ENCODE data around the gene PRR29. TPM values are rescaled to one million over a fixed set of nuclear protein-coding genes. Genes with fewer than 3 reads are reported as not detected.
"Not testable (repeated sequence)": the region's sequence is repeated elsewhere in the genome, so short reads cannot be mapped to it uniquely, and the experiment has no call there.

Gene PRR29
- total RNA-seq, 4 donors from 2014 or later: 0.09 TPM; not detected in 3

DNA sequence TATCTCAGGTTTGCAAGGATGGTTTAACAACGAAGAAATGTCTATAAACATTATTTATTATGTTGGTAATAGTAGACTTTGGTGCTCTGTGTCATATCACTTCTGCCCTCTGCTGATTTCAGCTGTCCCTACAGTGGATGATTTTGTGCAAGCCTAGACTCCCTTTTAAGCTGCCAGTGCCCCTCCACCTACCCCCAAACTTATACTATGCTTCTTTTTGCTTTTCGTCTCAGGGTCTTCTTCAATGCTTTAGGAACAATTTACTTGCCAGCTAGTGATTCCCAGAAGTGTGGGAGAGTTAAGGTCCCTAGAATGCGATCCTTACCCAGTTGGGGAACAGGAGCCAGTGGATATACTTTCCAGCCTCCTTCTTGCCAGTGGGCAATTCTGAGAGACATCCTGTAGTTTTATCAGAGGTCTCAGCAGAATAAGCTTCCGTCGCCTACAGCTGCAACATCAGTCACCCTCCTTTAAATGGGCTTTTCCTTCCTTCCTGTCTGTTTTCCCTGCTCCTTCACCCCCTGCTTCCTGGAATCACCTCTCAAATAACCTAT is 18.2 kb downstream of the PRR29 start:
- H3K9me3 ChIP-seq: no peaks in the 10 kb centered on the region
- H3K4me1 ChIP-seq: peaks cover 0 to 36% (median 9%) of the 10 kb centered on the region in 3 donors
- H3K27me3 ChIP-seq: no peaks in the 10 kb centered on the region
- WGBS, 2 donors: 53 to 66% methylated on average over 5 of the region's 5 CpGs
- H3K36me3 ChIP-seq: no peaks in the 10 kb centered on the region
- TF ChIP-seq POLR2A (IDR thresholded peaks at IDR 0.05): no peak
- TF ChIP-seq, protein P1, sequence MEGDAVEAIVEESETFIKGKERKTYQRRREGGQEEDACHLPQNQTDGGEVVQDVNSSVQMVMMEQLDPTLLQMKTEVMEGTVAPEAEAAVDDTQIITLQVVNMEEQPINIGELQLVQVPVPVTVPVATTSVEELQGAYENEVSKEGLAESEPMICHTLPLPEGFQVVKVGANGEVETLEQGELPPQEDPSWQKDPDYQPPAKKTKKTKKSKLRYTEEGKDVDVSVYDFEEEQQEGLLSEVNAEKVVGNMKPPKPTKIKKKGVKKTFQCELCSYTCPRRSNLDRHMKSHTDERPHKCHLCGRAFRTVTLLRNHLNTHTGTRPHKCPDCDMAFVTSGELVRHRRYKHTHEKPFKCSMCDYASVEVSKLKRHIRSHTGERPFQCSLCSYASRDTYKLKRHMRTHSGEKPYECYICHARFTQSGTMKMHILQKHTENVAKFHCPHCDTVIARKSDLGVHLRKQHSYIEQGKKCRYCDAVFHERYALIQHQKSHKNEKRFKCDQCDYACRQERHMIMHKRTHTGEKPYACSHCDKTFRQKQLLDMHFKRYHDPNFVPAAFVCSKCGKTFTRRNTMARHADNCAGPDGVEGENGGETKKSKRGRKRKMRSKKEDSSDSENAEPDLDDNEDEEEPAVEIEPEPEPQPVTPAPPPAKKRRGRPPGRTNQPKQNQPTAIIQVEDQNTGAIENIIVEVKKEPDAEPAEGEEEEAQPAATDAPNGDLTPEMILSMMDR (IDR thresholded peaks at IDR 0.05): no peak
- H3K4me3 ChIP-seq: peak overlapping the region in 1 of 4 donors; percentile 26
- DNase-seq: no peak
- intact Hi-C loops (cut with DNase I): no loop called here
- peak overlapping the region in 3 of 4 donors; percentile 15 to 39 (median 37) for H3K27ac ChIP-seq

DNA sequence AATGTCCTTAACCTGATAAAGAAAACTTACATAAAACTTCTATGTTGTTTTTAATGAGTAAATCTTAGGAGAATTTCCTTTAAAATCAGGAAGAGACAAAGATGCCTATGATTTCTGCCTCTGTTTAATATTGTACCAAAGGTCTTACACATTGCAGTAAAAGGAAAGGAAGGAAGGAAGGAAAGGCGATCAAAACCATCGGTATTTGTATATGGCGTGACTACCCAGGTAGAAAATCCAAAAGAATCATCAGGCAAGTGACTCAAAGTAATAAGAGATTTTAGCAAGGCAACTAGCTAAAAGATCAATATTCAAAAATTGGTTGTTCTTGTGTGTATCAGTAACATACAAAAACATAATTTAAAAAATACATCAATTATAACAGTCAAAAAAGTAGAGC is 18.8 kb downstream of the PRR29 start:
- TF ChIP-seq, protein P1 (IDR thresholded peaks at IDR 0.05): no peak
- no peak for TF ChIP-seq POLR2A (IDR thresholded peaks at IDR 0.05)
- H3K36me3 ChIP-seq: no peaks in the 10 kb centered on the region
- no peak for DNase-seq
- 68 to 70% methylated on average over 3 of the region's 3 CpGs for WGBS, 2 donors
- H3K4me3 ChIP-seq: no peak overlapping the region
- H3K27ac ChIP-seq: peak overlapping the region in 3 of 4 donors; percentile 15 to 39 (median 37)
- intact Hi-C loops (cut with DNase I): no loop called here
- H3K4me1 ChIP-seq: peaks cover 0 to 39% (median 9%) of the 10 kb centered on the region in 3 donors
- no peaks in the 10 kb centered on the region for H3K27me3 ChIP-seq
- no peaks in the 10 kb centered on the region for H3K9me3 ChIP-seq

DNA sequence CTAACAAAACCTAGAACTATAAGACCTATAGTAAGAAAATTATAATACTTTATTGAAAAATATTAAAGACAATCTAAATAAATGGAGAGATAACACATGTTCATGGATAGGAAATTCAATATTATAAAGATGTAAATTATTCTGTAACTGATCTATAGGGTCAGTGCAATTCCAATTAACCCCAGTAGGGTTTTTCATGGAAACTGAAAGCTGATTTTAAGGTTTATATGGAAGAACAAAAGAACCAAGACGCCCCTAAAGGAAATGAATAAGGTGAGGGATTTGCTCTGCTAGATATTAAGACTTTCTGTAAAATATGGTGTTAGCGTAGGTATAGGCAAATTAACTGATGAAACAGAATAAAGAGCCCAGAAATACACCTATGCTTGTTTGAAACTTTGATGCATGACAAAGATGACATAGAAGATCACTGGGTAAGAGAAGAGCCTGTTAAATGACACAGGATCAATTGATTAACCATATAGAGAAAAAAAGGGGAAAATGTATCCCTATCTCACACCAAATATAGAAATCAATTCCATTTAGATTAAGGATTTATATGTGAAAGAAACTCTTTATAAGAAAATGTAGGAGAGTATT is 19.3 kb downstream of the PRR29 start:
- no peaks in the 10 kb centered on the region for H3K36me3 ChIP-seq
- WGBS, 2 donors: 60 to 62% methylated on average over 2 of the region's 2 CpGs
- no peak for DNase-seq
- no peaks in the 10 kb centered on the region for H3K27me3 ChIP-seq
- TF ChIP-seq POLR2A (IDR thresholded peaks at IDR 0.05): no peak
- TF ChIP-seq, protein P1 (IDR thresholded peaks at IDR 0.05): peak in 4 of 6 experiments; percentile 6 to 35 (median 28)
- intact Hi-C loops (cut with DNase I): no loop called here
- no peaks in the 10 kb centered on the region for H3K9me3 ChIP-seq
- no peak overlapping the region for H3K4me3 ChIP-seq
- H3K4me1 ChIP-seq: peaks cover 0 to 39% (median 9%) of the 10 kb centered on the region in 3 donors
- H3K27ac ChIP-seq: peak overlapping the region in 1 of 4 donors; percentile 15

DNA sequence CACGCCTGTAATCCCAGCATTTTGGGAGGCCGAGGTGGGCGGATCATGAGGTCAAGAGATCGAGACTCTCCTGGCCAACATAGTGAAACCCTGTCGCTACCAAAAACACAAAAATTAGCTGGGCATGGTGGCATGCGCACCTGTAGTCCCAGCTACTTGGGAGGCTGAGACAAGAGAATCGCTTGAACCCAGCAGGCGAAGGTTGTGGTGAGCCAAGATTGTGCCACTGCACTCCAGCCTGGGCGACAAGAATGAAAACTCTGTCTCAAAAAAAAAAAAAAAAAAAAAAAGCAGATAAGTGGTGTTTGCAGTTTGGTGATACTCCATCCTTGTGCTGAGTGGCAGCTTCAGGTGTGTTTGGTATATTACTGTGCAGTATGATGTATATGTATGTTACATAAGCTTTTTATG is 21.4 kb downstream of the PRR29 start:
- H3K9me3 ChIP-seq; intact Hi-C loops (cut with DNase I); DNase-seq; H3K27me3 ChIP-seq; H3K36me3 ChIP-seq: not testable (repeated sequence)
- Histone ChIP-seq H3K4me1 (peaks cover 0 to 38% (median 9%) of the 10 kb centered on the region in 3 donors), H3K4me3 (peak overlapping the region in 3 of 4 donors; percentile 36 to 61 (median 44)), H3K27ac (peak overlapping the region in 3 of 4 donors; percentile 80 to 91 (median 86))
- 67 to 78% methylated on average over 9 of the region's 9 CpGs for whole genome bisulfite sequencing, 2 donors

DNA sequence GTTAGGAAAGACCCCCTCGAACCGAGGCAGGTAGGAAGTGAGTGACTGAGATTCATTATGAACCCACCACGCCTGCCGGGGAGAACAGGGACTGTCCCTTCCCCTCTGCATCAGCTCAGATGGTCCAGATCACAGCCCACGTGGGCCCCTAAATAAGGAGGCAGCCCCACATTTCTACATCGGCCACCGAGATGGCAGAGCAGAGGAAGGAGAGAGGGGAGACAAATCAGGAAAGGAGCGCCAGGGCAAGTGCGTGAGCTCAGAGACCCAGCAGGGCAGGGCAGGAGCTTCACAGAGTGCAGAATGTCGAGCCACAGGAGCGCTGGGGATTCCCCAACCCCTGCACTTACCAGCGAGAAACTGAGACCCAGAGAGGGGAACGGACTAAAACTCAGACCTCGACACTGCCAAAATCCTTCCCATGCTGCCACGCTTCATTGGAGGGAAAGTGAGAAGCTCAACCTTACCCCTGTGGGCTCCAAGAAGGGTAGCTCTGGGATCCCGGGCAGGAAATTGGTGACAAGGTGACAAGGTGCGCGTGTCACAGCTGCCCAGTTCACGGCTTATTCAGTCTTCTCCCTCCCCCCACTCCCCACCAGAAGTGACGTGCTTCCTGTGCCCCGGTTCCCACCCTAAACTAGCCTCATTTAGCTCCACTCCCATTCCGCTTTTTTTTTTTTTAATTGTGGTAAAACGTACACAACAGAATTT is 22.1 kb downstream of the PRR29 start, which contains the start of gene ICAM2:
Gene ICAM2 (minus strand): TSS at position 578 of the 711 bp plus-strand sequence. CDS start 13,942 bp downstream, outside the sequence.
- Histone ChIP-seq H3K27me3 (no peaks in the 10 kb centered on the region), H3K4me1 (peaks cover 0 to 33% (median 3%) of the 10 kb centered on the region in 3 donors), H3K36me3 (no peaks in the 10 kb centered on the region), H3K27ac (peak within 1 kb of the TSS; percentile 54 to 91 (median 83)), H3K9me3 (no peaks in the 10 kb centered on the region), H3K4me3 (peak within 1 kb of the TSS; percentile 18 to 61 (median 40))
- intact Hi-C loops (cut with DNase I): loop anchor here (10.0 kb wide), 1 partner anchor 95 kb away; no protein-coding TSS in a partner anchor
- TF ChIP-seq, protein P1 (IDR thresholded peaks at IDR 0.05): no peak
- TF ChIP-seq POLR2A (IDR thresholded peaks at IDR 0.05): peak in 1 of 4 donors; percentile 69
- peak; percentile 38 for DNase-seq
- WGBS, 2 donors: 7 to 22% methylated on average over 17 to 22 of the region's 23 CpGs

Measured in esophagus squamous epithelium (tissue), 5 donors.